Activated naive CD4-positive, alpha-beta T cell (primary cell): Measurements from ENCODE around the gene SLC22A14.
"Not testable (repeated sequence)": the region's sequence is repeated elsewhere in the genome, so short reads cannot be mapped to it uniquely, and the experiment has no call there.

Experiments
- DNase-seq, 4 experiments: peaks; one replicate each; lab custom pipeline; 2025; lab: John Stamatoyannopoulos, UW

The SLC22A14 gene, protein sequence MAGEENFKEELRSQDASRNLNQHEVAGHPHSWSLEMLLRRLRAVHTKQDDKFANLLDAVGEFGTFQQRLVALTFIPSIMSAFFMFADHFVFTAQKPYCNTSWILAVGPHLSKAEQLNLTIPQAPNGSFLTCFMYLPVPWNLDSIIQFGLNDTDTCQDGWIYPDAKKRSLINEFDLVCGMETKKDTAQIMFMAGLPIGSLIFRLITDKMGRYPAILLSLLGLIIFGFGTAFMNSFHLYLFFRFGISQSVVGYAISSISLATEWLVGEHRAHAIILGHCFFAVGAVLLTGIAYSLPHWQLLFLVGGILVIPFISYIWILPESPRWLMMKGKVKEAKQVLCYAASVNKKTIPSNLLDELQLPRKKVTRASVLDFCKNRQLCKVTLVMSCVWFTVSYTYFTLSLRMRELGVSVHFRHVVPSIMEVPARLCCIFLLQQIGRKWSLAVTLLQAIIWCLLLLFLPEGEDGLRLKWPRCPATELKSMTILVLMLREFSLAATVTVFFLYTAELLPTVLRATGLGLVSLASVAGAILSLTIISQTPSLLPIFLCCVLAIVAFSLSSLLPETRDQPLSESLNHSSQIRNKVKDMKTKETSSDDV

DNA sequence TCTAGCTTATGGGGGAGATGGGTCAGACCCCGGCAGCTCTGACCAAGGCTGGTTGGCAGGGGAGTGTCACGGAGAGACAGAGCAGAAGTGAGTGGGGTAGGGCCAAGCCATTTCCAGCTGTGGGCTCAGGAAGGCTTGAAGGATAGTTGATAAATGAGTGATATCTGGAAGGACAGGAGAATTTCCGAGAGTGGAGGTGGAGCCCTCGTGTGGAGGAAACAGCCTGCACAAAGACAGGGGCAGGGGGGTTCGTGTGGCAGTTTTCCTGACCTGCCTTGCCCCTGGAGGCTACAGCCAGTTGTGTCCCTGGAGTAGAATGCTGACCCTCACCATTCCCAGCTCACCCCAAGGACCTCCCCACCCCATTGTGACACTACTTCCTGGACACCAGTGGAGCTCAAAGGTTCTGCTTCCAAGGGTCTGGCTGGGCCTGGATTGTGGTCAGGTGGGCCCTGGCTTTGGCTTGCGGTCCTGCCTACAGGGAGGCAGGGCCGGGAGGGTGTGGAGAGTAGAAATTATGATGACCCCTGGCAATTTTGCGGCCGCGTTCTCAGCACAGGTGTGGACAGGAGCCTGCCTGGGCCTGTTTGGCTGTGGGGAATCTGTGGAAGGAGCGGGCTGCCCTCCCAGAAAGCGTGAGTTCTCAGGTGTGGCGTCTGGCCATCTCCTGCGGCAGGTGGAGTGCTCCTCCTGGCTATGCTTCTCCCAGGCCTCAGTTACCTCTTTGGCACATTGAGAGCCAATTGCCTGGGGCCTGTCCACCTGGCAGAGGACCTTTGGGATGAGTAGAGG is at the start of gene SLC22A14:
SLC22A14 (plus strand) TSS at position 400 of the 792 bp plus-strand sequence. CDS start 23,733 bp downstream, outside the sequence.
- no peak for DNase-seq

DNA sequence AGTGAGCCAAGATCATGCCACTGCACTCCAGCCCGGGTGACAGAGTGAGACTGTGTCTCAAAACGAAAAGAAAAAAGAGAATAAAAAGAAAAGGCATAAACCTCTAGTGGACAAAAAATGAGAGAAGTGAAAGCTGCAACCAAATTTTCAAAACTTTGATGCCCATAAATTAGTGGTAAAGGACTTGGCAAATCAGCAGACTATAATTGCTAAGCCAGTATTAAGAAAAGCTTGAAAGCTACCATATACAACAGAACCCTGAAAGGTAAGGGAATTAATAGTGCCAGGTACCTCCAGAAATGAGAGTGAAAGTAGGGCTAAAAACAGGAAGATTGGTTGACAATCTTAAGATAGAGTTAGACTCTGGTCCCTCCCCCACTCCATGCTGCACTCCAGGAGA is 49.4 kb upstream of the SLC22A14 start:
- DNase-seq, result no peak

GRCh38 chr3:38235466-38235865 is 46.6 kb upstream of the SLC22A14 start:
- DNase-seq, result no peak

- no peak for DNase-seq
Measured at GRCh38 chr3:38238416-38239008, 43.6 kb upstream of the SLC22A14 start.

- not testable (repeated sequence) for DNase-seq
Measured at GRCh38 chr3:38242812-38243211, 39.3 kb upstream of the SLC22A14 start.

- DNase-seq, result no peak
Measured at GRCh38 chr3:38245930-38246329, 36.2 kb upstream of the SLC22A14 start.

- no peak for DNase-seq
Measured at GRCh38 chr3:38247366-38248035, 34.6 kb upstream of the SLC22A14 start.

DNA sequence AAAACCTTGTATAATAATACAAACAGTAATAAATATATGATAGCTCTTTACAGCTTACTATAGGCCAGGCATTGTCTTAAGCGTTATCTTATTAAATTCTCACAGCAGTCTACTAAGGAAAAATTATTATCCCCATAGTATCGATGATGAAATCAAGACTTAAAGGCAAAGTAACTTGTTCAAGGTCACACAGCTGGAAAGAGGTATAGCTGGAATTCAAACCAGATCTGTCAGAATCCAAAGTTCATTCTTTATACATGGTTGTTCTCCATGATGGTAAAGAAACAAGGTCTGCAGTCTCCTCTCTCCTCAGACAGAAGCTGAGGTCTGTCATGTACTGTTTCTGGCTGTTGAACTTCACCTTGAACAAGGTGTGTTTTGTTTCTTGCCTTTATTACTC is 31.9 kb upstream of the SLC22A14 start:
- DNase-seq, result no peak

GRCh38 chr3:38251197-38251596 is 30.9 kb upstream of the SLC22A14 start:
- no peak for DNase-seq

DNA sequence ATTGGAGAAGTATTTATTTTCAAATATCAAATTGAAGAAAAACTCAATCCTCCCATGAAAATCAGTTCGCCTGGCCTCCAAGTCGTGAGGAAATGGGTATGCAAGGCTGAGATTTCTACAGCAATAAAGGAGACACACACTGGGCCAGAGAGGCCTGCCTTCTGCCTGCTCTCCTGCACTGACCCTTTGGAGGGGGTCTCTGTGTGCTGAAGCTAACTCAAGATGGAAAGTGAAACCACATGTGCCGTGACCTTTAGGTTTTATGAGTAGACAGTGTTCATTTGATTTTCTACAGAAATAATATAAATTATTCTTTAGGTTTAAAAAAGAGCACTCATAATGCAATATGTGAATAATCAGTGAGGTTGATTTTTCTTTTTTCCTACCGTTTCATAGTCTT is 28.4 kb upstream of the SLC22A14 start:
- DNase-seq, result no peak

- no peak for DNase-seq
Measured at GRCh38 chr3:38254872-38255271, 27.2 kb upstream of the SLC22A14 start.

- DNase-seq, result no peak
Measured at GRCh38 chr3:38255627-38256026, 26.5 kb upstream of the SLC22A14 start.

GRCh38 chr3:38257583-38257982 is 24.5 kb upstream of the SLC22A14 start:
- no peak for DNase-seq

GRCh38 chr3:38260474-38260873 is 21.6 kb upstream of the SLC22A14 start:
- no peak for DNase-seq

- no peak for DNase-seq
Measured at GRCh38 chr3:38264353-38264771, 17.7 kb upstream of the SLC22A14 start.

GRCh38 chr3:38264779-38265178 is 17.3 kb upstream of the SLC22A14 start:
- DNase-seq, result no peak

GRCh38 chr3:38265604-38266307 is 16.3 kb upstream of the SLC22A14 start, which contains the start of gene SLC22A13:
Gene SLC22A13 (plus strand): TSS chr3:38265812. CDS start chr3:38265861, 49 bp downstream.
- DNase-seq, result no peak

- no peak for DNase-seq
Measured at GRCh38 chr3:38266810-38267209, 15.3 kb upstream of the SLC22A14 start.

DNA sequence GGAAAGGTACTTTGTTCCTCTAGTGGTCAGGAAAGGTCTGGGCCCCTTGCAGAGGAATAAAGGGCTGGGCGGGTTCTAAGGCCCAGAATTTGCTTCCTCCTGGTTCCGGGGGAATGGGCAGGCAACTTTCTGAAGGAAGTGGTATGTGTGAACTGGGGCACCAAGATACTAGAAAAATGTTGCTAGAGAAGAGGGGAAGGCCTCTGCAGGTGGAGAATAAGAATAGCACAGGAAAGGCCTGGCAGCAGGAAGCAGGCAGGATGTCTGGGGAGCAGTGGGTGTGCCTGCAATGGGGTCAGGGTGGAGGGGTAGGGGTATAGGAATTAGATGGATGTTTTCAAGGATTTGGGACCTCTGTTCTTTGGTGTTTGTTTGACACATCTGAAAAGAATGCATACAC is 14.4 kb upstream of the SLC22A14 start:
- DNase-seq, result no peak

DNA sequence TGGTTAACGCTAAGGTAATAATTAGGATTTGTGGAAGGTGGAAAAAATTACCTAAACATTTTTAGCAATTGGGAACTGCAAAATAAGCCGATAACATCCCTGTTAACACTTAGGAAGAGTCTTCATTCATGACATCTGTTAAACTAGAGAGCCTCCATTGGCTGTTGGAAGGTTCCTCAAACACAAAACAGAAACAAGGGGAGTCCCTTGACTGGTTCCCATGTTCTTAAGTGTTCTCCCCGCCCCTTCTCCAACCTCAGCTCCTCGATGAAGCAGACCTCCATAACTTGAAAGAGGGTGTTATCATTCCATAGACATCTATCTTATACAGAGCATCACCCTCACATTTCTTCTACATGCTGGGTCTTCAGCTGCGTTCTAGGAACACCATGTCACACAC is 14.0 kb upstream of the SLC22A14 start:
- DNase-seq, result no peak

GRCh38 chr3:38268522-38268921 is 13.6 kb upstream of the SLC22A14 start:
- no peak for DNase-seq
